HG02981 (cell line): ENCODE measurements around the gene SOD2.
"Not testable (repeated sequence)": the region's sequence is repeated elsewhere in the genome, so short reads cannot be mapped to it uniquely, and the experiment has no call there.

Experiments
- ATAC-seq: cut with Tn5 transposase; IDR thresholded peaks from one replicate; pipeline ENCODE4 v1.9.1; 2021; ENCODE audit warnings: mild to moderate bottlenecking, moderate library complexity; ENCODE audit not compliant: unreplicated experiment

SOD2 gene

GRCh38 chr6:159716247-159717096 is 23.4 kb upstream of the SOD2 start:
- ATAC-seq = no peak

GRCh38 chr6:159715605-159716004 is 22.6 kb upstream of the SOD2 start:
- ATAC-seq = no peak

GRCh38 chr6:159715166-159715565 is 22.1 kb upstream of the SOD2 start:
- no peak for ATAC-seq

GRCh38 chr6:159714404-159714803 is 21.4 kb upstream of the SOD2 start:
- no peak for ATAC-seq

- no peak for ATAC-seq
Observed at GRCh38 chr6:159713984-159714383, 20.9 kb upstream of the SOD2 start.

- not testable (repeated sequence) for ATAC-seq
Observed at GRCh38 chr6:159712389-159712788, 19.3 kb upstream of the SOD2 start.

GRCh38 chr6:159710603-159711002 is 17.6 kb upstream of the SOD2 start:
- ATAC-seq = not testable (repeated sequence)

GRCh38 chr6:159701413-159701999 is 8.5 kb upstream of the SOD2 start:
- no peak for ATAC-seq

GRCh38 chr6:159700970-159701369 is 7.9 kb upstream of the SOD2 start:
- ATAC-seq = no peak

- no peak for ATAC-seq
Observed at GRCh38 chr6:159695984-159696383, 2.9 kb upstream of the SOD2 start.

- ATAC-seq = no peak
Observed at GRCh38 chr6:159693894-159694545, 979 bp upstream of the SOD2 start.

- ATAC-seq = peak; percentile 33
Observed at GRCh38 chr6:159692303-159693127, 526 bp downstream of the SOD2 start.

GRCh38 chr6:159691963-159692287 is 1.1 kb downstream of the SOD2 start:
- no peak for ATAC-seq

- ATAC-seq = no peak
Observed at GRCh38 chr6:159691133-159691962, 1.7 kb downstream of the SOD2 start.

GRCh38 chr6:159690135-159690534 is 2.9 kb downstream of the SOD2 start:
- ATAC-seq = not testable (repeated sequence)

GRCh38 chr6:159689001-159689400 is 4.0 kb downstream of the SOD2 start:
- ATAC-seq = no peak

GRCh38 chr6:159688266-159688905 is 4.7 kb downstream of the SOD2 start:
- ATAC-seq = no peak

GRCh38 chr6:159687341-159687740 is 5.7 kb downstream of the SOD2 start:
- ATAC-seq = no peak

GRCh38 chr6:159686703-159687102 is 6.3 kb downstream of the SOD2 start:
- no peak for ATAC-seq

GRCh38 chr6:159686040-159686439 is 7.0 kb downstream of the SOD2 start:
- ATAC-seq = no peak
